ENCODE data around the gene ZSWIM1.

GRCh38 chr20:45918779-45919537 lies 37.9 kb downstream of the ZSWIM1 start:
- TF ChIP-seq, protein P1, sequence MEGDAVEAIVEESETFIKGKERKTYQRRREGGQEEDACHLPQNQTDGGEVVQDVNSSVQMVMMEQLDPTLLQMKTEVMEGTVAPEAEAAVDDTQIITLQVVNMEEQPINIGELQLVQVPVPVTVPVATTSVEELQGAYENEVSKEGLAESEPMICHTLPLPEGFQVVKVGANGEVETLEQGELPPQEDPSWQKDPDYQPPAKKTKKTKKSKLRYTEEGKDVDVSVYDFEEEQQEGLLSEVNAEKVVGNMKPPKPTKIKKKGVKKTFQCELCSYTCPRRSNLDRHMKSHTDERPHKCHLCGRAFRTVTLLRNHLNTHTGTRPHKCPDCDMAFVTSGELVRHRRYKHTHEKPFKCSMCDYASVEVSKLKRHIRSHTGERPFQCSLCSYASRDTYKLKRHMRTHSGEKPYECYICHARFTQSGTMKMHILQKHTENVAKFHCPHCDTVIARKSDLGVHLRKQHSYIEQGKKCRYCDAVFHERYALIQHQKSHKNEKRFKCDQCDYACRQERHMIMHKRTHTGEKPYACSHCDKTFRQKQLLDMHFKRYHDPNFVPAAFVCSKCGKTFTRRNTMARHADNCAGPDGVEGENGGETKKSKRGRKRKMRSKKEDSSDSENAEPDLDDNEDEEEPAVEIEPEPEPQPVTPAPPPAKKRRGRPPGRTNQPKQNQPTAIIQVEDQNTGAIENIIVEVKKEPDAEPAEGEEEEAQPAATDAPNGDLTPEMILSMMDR (IDR thresholded peaks at IDR 0.05), result no peak
- TF ChIP-seq POLR2A (IDR thresholded peaks at IDR 0.05) (no peak), POLR2AphosphoS5 (IDR thresholded peaks at IDR 0.05) (no peak)

Measured in sigmoid colon (tissue), 4 donors.